HG03442 (cell line): ENCODE measurements around the gene CCNJL.
"Not testable (repeated sequence)": the region's sequence is repeated elsewhere in the genome, so short reads cannot be mapped to it uniquely, and the experiment has no call there.

Experiments used
- ATAC-seq: cut with Tn5 transposase; IDR thresholded peaks from one replicate; pipeline ENCODE4 v1.9.1; 2021; ENCODE audit warnings: mild to moderate bottlenecking, moderate library complexity; ENCODE audit not compliant: unreplicated experiment

The CCNJL gene

DNA sequence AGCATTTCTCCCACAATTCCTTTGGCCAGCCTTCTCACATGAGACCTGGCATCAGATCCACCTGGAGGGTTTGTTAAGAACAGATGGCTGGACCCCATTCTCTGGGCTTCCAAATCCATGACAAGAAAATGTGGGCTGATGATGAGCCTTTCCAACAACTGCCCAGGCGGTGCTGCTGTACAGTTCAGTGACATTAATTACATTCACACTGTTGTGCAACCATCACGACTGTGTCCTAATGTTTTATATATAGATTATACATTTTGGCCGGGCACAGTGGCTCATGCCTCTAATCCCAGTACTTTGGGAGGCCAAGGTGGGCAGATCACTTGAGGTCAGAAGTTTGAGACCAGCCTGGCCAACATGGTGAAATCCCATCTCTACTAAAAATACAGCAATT, 22.4 kb upstream of the CCNJL start:
- not testable (repeated sequence) for ATAC-seq

DNA sequence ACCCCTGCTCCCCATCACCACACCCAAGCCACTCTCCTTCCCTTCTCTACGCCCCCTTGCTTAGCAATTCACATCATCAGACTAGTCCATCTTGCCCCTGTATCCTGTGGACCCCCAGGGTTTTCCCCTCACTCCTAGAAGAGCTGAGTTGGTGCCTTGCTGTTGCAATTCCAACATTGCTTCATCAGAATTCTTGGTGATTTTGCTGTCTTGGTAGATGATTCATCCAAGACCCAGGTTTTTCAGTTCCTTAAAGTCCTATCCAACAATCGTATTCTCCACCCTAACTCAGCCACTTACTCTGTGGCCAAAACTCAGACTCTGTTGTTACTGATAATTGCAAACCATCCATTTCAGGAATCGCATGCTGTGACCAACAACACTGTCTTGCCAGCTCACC, 21.4 kb upstream of the CCNJL start:
- ATAC-seq, result no peak

GRCh38 chr5:160330212-160330611, 17.8 kb upstream of the CCNJL start:
- no peak for ATAC-seq

- no peak for ATAC-seq
These were observed 15.5 kb upstream of the CCNJL start for GRCh38 chr5:160327818-160328217.

- no peak for ATAC-seq
These were observed 14.6 kb upstream of the CCNJL start for GRCh38 chr5:160326981-160327380.

DNA sequence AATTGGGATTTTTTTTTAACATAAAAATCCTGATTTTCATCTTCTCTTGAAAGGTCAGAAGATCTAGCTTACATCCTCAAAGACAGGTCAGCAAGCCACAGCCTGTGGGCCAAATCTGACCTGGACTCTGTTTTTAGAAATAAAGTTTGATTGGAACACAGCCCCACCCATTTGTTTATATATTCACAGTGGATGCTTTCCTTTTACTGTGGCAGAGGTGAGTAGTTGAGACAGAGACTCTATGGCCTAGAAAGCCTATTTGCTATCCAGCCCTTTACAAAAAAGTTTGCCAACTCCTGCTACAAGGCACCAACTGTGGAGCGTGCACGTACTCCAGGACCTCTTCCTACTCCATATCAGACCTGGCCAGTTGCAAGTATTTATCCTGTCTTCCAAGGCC, 13.4 kb upstream of the CCNJL start:
- ATAC-seq, result no peak

DNA sequence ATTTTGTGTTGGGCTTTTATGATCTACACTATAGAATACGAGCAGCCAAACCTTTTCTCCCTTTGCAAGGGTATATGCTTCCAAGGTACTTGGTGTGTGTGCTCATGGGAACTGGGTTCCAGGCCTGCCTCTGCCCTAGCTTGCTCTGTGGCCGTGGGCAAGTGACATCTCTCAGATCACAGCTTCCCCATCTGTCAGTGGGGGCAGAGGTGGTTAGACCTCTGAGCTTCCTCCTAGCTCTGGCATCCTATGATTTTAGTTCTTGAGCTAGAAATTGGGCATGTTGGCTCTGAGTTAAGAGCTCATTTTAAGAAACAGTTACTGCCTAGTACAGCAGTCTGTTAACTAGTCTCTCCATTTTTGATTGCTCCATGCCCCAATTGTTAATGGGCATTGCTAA, 12.5 kb upstream of the CCNJL start:
- ATAC-seq, result no peak

DNA sequence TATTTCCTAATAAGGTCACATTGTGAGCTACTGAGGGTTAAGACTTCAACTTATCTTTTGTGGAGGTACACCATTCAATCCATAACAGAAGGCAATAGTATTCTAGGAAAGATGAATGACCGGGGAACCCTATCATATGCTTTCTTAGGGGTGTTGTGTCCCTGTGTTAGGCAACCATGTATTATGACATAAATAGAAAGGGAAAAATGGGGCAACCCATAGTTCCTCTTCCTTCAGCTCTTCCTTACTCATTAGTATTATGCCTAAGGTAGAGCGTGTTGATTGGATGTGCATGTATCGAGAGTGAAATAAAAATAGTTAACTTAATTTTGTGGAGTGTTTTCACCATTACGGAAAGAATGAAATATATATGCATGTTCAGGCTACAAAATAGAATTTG, 6.0 kb upstream of the CCNJL start:
- ATAC-seq, result no peak

GRCh38 chr5:160317434-160317833, 5.1 kb upstream of the CCNJL start:
- ATAC-seq, result no peak

GRCh38 chr5:160315968-160316367, 3.6 kb upstream of the CCNJL start:
- no peak for ATAC-seq

GRCh38 chr5:160312960-160313727, 780 bp upstream of the CCNJL start:
- no peak for ATAC-seq

DNA sequence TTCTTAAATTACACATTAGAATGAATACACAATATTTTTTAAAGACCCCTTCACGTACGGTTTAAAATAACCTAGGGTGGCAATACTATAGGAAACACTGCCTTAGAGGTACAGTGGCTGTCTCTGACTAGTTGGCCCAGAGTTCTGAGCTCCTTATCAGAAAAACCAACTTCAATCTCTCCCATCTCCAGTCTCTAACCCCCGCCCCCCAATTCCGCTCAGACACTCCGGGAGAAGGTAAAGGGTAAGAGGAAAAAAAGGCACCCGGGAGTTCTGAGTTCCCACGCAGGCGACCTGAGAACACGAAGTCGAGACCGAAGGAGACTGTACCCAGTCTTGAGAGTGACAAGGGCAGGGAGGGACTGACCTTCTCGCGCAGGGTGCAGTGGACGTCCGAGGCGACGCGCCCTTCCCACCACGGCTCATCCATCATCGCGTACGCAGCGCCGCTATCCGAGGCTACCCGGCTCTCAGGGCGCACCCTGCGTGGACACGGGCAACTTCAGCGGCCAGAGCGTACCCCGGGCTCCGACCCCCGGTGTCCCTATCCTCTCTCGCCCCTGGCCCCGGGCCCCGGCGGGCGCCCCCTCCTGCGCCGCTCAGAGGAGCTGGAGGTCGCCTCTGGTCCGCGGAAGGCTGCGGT, 752 bp downstream of the CCNJL start:
- peak; percentile 8 for ATAC-seq

DNA sequence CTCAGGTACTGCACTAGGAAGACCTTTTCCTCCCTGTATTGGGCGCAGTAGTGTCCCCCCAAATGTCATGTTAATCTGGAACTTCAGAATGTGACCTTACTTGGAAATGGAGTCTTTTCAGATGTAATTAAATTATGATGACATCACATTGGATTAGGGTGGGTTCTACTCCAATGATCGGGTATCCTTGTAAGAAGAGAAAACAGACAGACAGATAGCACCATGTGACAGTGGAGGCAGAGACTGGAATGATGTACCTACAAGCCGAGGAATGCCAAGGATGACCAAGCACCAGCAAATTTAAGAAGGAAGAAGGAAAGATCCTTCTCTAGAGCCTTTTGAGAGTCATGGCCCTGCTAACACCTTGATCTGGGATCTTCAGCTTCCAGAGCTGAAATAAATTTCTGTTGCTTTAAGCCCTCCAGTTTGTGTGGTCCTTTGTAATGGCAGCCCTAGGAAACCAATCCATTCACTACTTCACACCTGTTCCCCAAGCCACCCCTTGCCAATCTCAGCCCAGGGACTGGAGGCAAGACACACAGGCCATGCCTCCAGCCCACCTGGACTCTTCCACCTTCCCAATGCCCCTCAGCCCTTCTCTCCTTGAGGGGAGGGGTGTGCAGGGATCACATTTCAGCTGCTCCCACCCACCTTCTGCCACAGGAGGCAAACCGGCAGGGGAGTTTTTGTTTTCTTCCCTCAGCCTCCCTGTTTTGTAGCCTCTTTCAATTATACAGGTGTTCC, 1.6 kb downstream of the CCNJL start:
- no peak for ATAC-seq

GRCh38 chr5:160310140-160310539, 2.2 kb downstream of the CCNJL start:
- ATAC-seq, result no peak

- no peak for ATAC-seq
These were observed 5.7 kb downstream of the CCNJL start for GRCh38 chr5:160306696-160307095.

GRCh38 chr5:160305319-160305718, 7.0 kb downstream of the CCNJL start:
- ATAC-seq, result no peak

- no peak for ATAC-seq
These were observed 8.7 kb downstream of the CCNJL start for GRCh38 chr5:160303690-160304089.

GRCh38 chr5:160298189-160298588, 14.2 kb downstream of the CCNJL start:
- no peak for ATAC-seq

GRCh38 chr5:160297776-160298175, 14.6 kb downstream of the CCNJL start:
- no peak for ATAC-seq

DNA sequence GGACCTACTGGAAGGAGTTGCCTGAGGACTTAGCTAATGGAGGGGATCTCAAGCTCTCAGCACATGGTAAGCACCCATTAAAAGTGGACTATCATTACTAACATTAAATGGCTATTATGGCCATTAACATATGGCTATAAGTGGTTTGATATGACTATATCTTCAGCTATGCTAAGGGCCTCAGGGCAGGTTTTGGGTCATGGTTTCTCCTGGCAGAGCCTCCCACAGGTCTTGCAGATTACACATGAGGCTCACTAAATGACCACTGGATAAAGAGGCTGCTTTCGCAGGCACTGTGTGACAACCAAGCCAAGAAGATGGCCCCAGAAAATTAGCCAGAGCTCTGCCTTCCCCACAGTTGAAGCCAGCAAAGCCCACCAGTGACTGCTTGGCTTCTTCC, 15.4 kb downstream of the CCNJL start:
- ATAC-seq, result no peak

- no peak for ATAC-seq
These were observed 15.9 kb downstream of the CCNJL start for GRCh38 chr5:160296496-160296895.
